HUES6 (cell line): ENCODE measurements around the gene TTC39C.

ENCODE experiments used
- H3K27ac ChIP-seq: 2 replicates; pipeline ENCODE4 v1.7.0; 2013; ENCODE audit warnings: low read depth, mild to moderate bottlenecking, low read length, inconsistent platforms
- H3K27me3 ChIP-seq: 2 replicates; pipeline ENCODE4 v1.6.1; 2013; ENCODE audit warnings: low read length; ENCODE audit not compliant: control insufficient read depth, insufficient read depth
- H3K36me3 ChIP-seq: 2 replicates; pipeline ENCODE4 v1.6.1; 2013; ENCODE audit warnings: low read length; ENCODE audit not compliant: control insufficient read depth, insufficient read depth
- H3K4me1 ChIP-seq: 2 replicates; pipeline ENCODE4 v1.6.1; 2013; ENCODE audit warnings: low read length; ENCODE audit not compliant: control insufficient read depth, insufficient read depth
- H3K4me3 ChIP-seq: 2 replicates; pipeline ENCODE4 v1.5.1; 2013; ENCODE audit warnings: low read depth, low read length
- H3K9ac ChIP-seq: one replicate; pipeline ENCODE4 v1.6.1; 2013; ENCODE audit warnings: mild to moderate bottlenecking, low read length
- H3K9me3 ChIP-seq: 2 replicates; pipeline ENCODE4 v1.6.1; 2013; ENCODE audit warnings: low read depth, low read length; ENCODE audit not compliant: control insufficient read depth, insufficient read depth

The TTC39C gene

DNA sequence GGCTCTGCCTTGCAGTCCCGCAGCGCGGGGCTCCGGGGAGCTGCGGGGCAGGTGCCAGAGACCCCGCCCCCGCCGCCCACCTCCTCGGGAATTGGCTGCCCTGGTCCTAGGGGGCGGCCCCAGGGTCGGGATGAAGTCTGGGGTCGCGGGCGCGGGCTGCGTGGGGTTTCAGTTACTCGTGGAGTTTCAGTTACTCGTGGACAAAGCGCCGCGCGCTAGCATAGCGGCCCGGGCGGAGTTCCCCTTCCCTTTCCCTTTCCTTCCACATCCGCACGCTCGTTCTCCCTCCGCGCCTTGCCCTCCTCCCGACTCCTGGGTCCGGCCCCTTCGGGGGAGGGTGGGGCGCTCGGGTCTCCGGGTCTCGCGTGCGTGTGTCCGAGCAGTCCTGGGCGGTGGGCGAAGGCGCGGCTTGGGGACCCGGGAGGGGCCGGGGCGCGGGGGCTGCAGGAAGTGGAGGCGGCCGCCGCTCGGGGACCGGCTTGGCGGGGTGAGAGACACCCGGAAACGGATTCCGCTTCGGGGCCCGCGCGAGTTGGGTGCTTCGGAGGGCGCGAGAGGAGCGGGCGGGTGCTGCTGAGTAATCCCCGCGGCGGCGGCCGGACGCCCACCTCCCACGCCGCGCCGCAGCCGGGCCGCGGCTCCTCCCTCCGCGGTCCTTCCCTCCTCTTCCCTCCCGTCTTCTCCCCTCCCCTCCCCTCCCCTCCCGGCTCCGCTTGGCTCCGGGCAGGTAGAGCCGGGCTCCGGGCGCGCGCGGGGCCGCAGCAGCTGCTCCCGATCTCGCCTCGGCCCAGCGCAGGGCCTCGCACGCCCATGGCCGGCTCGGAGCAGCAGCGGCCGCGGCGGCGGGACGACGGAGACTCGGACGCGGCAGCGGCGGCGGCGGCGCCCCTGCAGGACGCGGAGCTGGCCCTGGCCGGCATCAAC lies at the start of gene TTC39C:
TTC39C (plus strand) TSS at position 693 of the 924 bp plus-strand sequence; CDS start at position 811, 118 bp downstream.
- Histone ChIP-seq H3K27me3 (peaks cover 38% of the 10 kb centered on the region), H3K9ac (peak within 1 kb of the TSS; percentile 81), H3K36me3 (no peaks in the 10 kb centered on the region), H3K4me1 (peaks cover 28% of the 10 kb centered on the region), H3K9me3 (no peaks in the 10 kb centered on the region), H3K27ac (peak within 1 kb of the TSS; percentile 38; the same call in 1 of the 2 replicates), H3K4me3 (peak within 1 kb of the TSS; percentile 84)

GRCh38 chr18:23966909-23967308 lies 47.6 kb upstream of the TTC39C start:
- H3K9ac ChIP-seq: no peak overlapping the region
- no peaks in the 10 kb centered on the region for H3K27me3 ChIP-seq
- no peaks in the 10 kb centered on the region for H3K36me3 ChIP-seq
- no peaks in the 10 kb centered on the region for H3K9me3 ChIP-seq
- no peak overlapping the region for H3K27ac ChIP-seq
- peaks cover 6% of the 10 kb centered on the region; the same call in 1 of the 2 replicates for H3K4me1 ChIP-seq
- H3K4me3 ChIP-seq: no peak overlapping the region

- no peaks in the 10 kb centered on the region for H3K36me3 ChIP-seq
- no peak overlapping the region for H3K9ac ChIP-seq
- no peaks in the 10 kb centered on the region for H3K9me3 ChIP-seq
- no peaks in the 10 kb centered on the region for H3K27me3 ChIP-seq
- no peak overlapping the region for H3K4me3 ChIP-seq
- H3K27ac ChIP-seq: no peak overlapping the region
- H3K4me1 ChIP-seq: peaks cover 6% of the 10 kb centered on the region; the same call in 1 of the 2 replicates
Observed at GRCh38 chr18:23967321-23968089, 47.0 kb upstream of the TTC39C start.

GRCh38 chr18:23968638-23969604 lies 45.6 kb upstream of the TTC39C start:
- Histone ChIP-seq H3K4me1 (peaks cover 6% of the 10 kb centered on the region; the same call in 1 of the 2 replicates), H3K9ac (no peak overlapping the region), H3K9me3 (no peaks in the 10 kb centered on the region), H3K4me3 (no peak overlapping the region), H3K27me3 (no peaks in the 10 kb centered on the region), H3K27ac (no peak overlapping the region), H3K36me3 (no peaks in the 10 kb centered on the region)

DNA sequence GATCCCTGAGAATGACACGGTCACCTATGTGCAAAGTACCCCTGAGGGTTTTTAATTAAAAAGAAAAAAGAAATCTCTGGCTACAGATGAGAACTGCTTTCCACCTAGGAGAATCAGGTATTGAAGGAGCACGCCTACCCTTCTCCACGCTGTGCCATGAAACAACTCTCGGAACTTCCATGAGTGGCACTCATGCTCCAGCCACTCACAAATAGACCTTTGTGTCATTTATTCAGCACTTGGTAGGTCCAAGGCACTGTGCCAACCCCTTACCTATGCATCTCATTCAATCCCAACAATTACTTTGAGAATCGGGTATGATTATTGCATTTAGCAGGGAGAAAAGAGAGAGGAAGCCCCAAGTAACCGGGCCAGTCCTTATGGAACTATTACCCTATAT lies 44.9 kb upstream of the TTC39C start:
- H3K9ac ChIP-seq: no peak overlapping the region
- H3K4me3 ChIP-seq: no peak overlapping the region
- H3K27ac ChIP-seq: no peak overlapping the region
- H3K4me1 ChIP-seq: peaks cover 6% of the 10 kb centered on the region; the same call in 1 of the 2 replicates
- no peaks in the 10 kb centered on the region for H3K27me3 ChIP-seq
- H3K36me3 ChIP-seq: no peaks in the 10 kb centered on the region
- no peaks in the 10 kb centered on the region for H3K9me3 ChIP-seq

GRCh38 chr18:23970161-23971096 lies 44.1 kb upstream of the TTC39C start:
- Histone ChIP-seq H3K27ac (no peak overlapping the region), H3K9ac (no peak overlapping the region), H3K9me3 (no peaks in the 10 kb centered on the region), H3K4me1 (peaks cover 6% of the 10 kb centered on the region; the same call in 1 of the 2 replicates), H3K36me3 (no peaks in the 10 kb centered on the region), H3K27me3 (no peaks in the 10 kb centered on the region), H3K4me3 (no peak overlapping the region)

GRCh38 chr18:23971097-23971440 lies 43.5 kb upstream of the TTC39C start:
- Histone ChIP-seq H3K27ac (no peak overlapping the region), H3K4me3 (no peak overlapping the region), H3K9me3 (no peaks in the 10 kb centered on the region), H3K9ac (no peak overlapping the region), H3K4me1 (peaks cover 6% of the 10 kb centered on the region; the same call in 1 of the 2 replicates), H3K27me3 (no peaks in the 10 kb centered on the region), H3K36me3 (no peaks in the 10 kb centered on the region)

DNA sequence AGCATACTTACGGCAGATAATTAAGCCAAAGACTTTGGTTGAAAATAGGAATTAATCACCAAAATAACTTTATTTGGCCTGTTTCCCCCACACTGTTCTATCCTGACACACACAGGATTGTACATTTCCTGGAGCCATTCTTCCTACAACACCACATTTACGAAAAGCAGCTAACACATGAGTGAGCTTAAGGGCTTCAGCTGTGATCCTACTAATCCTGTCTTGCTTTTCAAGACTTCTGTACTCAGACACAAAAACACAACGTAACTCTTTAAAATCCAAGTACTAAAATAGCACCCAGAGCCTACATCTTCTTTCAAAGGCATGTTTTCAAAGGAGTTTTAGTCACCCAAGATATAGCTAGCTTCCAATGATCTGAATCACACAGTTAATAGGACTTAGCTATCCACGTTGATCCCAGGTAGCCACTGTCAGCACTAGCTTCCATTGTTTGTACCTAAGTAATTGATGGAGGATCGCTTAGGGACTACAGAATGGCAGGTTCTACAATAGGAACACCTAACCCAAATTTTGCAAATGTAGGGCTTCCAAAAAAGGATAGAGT lies 42.8 kb upstream of the TTC39C start:
- Histone ChIP-seq H3K9ac (no peak overlapping the region), H3K9me3 (no peaks in the 10 kb centered on the region), H3K4me1 (peaks cover 6% of the 10 kb centered on the region; the same call in 1 of the 2 replicates), H3K4me3 (no peak overlapping the region), H3K36me3 (no peaks in the 10 kb centered on the region), H3K27me3 (no peaks in the 10 kb centered on the region), H3K27ac (no peak overlapping the region)

DNA sequence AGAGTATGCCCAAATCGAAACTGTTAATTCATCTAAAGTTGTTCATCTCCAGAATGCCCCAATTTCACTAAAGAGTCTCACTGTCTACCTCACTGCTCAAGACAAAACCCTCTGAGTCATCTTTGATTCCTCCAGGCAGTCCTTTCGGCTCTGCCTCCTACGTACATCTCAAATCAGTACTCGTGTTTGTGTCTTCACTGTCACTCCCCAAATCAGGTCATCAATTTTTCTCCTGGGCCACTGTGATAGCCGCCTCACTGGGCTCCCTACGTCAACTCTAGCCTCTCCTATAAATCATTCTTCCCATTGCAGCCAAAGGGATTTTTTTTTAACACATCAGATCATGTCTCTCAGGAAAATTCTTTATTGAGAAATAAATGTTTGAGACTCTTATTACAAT lies 42.1 kb upstream of the TTC39C start:
- Histone ChIP-seq H3K4me1 (peaks cover 6% of the 10 kb centered on the region; the same call in 1 of the 2 replicates), H3K9ac (no peak overlapping the region), H3K27me3 (no peaks in the 10 kb centered on the region), H3K4me3 (no peak overlapping the region), H3K27ac (no peak overlapping the region), H3K9me3 (no peaks in the 10 kb centered on the region), H3K36me3 (no peaks in the 10 kb centered on the region)
